ENCODE results near the gene OCA2.

The OCA2 gene

DNA sequence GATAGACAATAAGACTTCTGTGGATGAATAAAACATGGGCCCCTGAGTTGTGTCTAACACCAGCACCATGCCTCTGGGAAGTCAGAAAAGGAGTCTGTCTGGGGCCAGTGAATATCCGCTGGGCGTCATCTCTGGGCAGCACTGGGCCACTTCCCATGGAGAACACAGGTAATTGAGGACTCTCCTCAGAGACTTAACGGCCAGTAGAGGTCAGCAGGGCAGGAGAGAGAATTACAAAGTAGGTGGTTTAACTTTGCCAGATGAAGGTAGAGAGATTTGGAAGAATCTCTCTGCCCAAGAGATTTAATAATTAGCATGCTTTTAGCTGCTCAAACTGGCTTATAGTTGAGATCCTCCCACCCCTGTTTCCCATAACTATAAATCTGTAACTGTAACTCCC is 65.7 kb downstream of the OCA2 start:
- H3K27me3 ChIP-seq (ENCODE audit: control insufficient read depth, insufficient read depth, low read length), result no peaks in the 10 kb centered on the region
- H3K4me3 ChIP-seq (ENCODE audit: low read depth, low read length), result no peak overlapping the region
- H3K9me3 ChIP-seq (ENCODE audit: control insufficient read depth, insufficient read depth, low read length), result no peaks in the 10 kb centered on the region
- H3K36me3 ChIP-seq (ENCODE audit: control insufficient read depth, insufficient read depth, low read length), result no peaks in the 10 kb centered on the region
- no peaks in the 10 kb centered on the region for H3K4me1 ChIP-seq (ENCODE audit: control insufficient read depth, insufficient read depth, low read length)
- no peak overlapping the region for H3K9ac ChIP-seq (ENCODE audit: low read depth, low read length)
- no peak overlapping the region for H3K27ac ChIP-seq (ENCODE audit: low read depth, low read length)

DNA sequence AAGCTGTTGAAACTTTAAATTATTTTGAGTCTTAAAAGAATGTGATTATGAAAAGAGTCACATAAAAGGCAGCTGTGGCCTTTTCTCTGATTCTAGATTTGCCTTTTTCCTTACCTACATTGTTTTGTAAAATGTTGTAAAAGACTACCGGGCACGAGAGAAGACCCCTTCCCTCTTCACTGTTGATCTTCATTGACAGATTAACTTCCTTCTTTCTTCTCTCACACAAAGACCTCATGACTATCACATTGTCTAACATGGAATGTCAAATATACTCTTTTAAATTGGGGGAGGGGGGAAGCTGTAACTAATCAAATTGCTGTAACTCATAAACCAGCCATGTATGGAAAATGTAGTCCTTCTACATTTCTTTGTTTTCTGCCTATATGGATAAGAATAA is 68.3 kb downstream of the OCA2 start:
- Histone ChIP-seq H3K9ac (ENCODE audit: low read depth, low read length) (no peak overlapping the region), H3K36me3 (ENCODE audit: control insufficient read depth, insufficient read depth, low read length) (no peaks in the 10 kb centered on the region), H3K27me3 (ENCODE audit: control insufficient read depth, insufficient read depth, low read length) (no peaks in the 10 kb centered on the region), H3K4me3 (ENCODE audit: low read depth, low read length) (no peak overlapping the region), H3K4me1 (ENCODE audit: control insufficient read depth, insufficient read depth, low read length) (no peaks in the 10 kb centered on the region), H3K27ac (ENCODE audit: low read depth, low read length) (no peak overlapping the region), H3K9me3 (ENCODE audit: control insufficient read depth, insufficient read depth, low read length) (no peaks in the 10 kb centered on the region)

DNA sequence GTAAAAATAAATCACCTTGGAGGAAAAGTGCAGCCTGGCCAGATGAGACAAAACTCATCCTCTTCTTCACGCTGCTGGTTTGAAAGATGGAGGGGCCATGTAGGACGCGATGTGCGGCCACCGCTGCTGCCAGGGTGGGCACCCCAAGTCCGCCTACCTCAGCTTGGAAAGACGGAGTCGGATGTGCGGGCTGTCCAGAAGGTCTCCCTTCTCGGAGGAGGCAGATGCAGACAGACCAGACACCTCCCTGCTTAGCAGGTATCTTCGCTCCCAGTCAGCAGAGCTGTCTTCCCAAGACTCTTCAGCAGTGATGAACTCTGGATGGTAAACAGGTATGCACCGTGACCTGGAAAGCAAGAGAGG is 71.4 kb downstream of the OCA2 start:
- Histone ChIP-seq H3K9me3 (ENCODE audit: control insufficient read depth, insufficient read depth, low read length) (no peaks in the 10 kb centered on the region), H3K27me3 (ENCODE audit: control insufficient read depth, insufficient read depth, low read length) (no peaks in the 10 kb centered on the region), H3K27ac (ENCODE audit: low read depth, low read length) (no peak overlapping the region), H3K4me3 (ENCODE audit: low read depth, low read length) (no peak overlapping the region), H3K4me1 (ENCODE audit: control insufficient read depth, insufficient read depth, low read length) (no peaks in the 10 kb centered on the region), H3K36me3 (ENCODE audit: control insufficient read depth, insufficient read depth, low read length) (no peaks in the 10 kb centered on the region), H3K9ac (ENCODE audit: low read depth, low read length) (no peak overlapping the region)

DNA sequence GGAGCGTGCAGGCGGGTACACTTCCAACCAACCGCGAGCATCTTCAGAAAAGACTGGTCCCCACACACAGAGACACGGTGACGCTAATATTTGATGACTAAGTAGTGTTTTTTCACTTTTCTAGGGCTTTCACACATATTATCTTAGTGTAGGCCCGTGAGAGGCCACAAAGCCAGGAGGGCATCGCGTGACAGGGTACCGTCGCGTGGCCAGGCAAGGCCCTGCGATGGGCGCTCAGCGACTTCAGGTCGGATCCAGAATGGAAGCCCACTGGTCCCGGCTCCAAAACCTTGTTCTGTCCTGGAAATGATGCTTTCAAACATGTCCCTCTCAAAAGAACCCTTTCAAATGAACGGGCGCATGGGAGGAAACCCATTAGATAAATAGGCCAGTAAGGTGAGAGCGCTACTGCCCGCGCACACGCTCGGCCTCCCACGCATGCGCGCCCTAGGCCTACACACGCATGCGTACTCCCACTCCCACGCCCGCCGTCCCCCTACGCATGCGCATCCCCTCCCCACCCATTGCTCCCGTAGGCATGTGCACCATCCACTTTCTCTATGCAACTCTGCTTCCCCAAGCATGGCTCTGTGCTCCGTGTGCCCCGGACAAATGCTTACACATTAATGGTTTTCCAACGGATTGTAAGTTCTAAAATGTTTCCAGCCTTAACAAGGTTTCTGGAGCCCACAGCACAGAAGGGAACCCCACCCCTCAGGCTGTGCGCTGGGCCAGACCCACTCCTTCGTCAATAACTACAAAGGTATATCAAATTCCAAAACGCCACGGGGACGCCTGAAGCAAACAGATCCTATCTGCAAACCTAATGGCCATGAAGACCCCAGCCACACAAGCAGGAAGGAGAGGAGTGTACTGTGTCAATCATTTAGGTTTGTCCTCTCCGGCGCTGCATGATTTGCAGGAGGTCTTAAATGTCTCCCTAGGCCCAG is 72.1 kb downstream of the OCA2 start:
- H3K36me3 ChIP-seq (ENCODE audit: control insufficient read depth, insufficient read depth, low read length), result no peaks in the 10 kb centered on the region
- no peaks in the 10 kb centered on the region for H3K4me1 ChIP-seq (ENCODE audit: control insufficient read depth, insufficient read depth, low read length)
- no peaks in the 10 kb centered on the region for H3K27me3 ChIP-seq (ENCODE audit: control insufficient read depth, insufficient read depth, low read length)
- no peak overlapping the region for H3K4me3 ChIP-seq (ENCODE audit: low read depth, low read length)
- H3K9me3 ChIP-seq (ENCODE audit: control insufficient read depth, insufficient read depth, low read length), result no peaks in the 10 kb centered on the region
- H3K9ac ChIP-seq (ENCODE audit: low read depth, low read length), result no peak overlapping the region
- H3K27ac ChIP-seq (ENCODE audit: low read depth, low read length), result no peak overlapping the region

DNA sequence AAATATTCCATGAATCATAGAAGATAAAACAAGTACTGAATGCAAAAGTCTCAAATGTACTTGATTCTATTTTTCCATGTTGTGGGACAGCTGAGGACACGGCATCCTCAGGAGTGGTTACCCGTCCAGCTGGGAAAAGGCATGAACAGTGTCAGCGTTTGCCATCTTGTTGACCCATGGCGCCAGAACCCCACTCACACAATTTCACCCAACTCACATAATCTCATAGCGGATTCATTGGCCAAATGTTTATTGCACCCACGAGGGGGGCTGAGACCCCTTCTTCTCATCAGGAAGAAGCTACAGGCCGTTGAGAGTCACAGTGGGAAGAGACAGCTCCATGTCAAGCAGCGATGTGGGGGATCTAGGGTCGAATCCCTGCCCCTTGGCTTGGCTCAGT is 72.9 kb downstream of the OCA2 start:
- Histone ChIP-seq H3K27ac (ENCODE audit: low read depth, low read length) (no peak overlapping the region), H3K4me1 (ENCODE audit: control insufficient read depth, insufficient read depth, low read length) (no peaks in the 10 kb centered on the region), H3K4me3 (ENCODE audit: low read depth, low read length) (no peak overlapping the region), H3K36me3 (ENCODE audit: control insufficient read depth, insufficient read depth, low read length) (no peaks in the 10 kb centered on the region), H3K9me3 (ENCODE audit: control insufficient read depth, insufficient read depth, low read length) (no peaks in the 10 kb centered on the region), H3K9ac (ENCODE audit: low read depth, low read length) (no peak overlapping the region), H3K27me3 (ENCODE audit: control insufficient read depth, insufficient read depth, low read length) (no peaks in the 10 kb centered on the region)

DNA sequence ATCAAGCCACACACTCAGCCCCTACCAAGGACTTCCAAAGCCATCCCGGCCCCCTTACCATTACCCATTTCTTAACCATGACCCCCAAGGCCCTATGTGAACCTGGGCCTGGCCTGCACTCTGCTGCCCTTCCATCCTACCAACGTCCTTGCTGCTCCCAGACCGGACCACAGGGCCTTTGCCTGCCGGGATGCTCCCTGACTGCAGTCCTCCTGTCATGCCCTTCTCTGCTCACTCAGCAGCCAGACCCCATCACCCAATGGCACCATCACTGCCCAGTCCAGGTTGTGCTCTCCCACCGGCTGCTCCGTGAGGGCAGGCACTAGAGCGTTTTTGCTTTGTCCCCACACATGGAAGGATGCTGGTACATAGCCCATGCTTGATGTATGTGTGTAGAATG is 73.7 kb downstream of the OCA2 start:
- Histone ChIP-seq H3K4me3 (ENCODE audit: low read depth, low read length) (no peak overlapping the region), H3K9me3 (ENCODE audit: control insufficient read depth, insufficient read depth, low read length) (no peaks in the 10 kb centered on the region), H3K9ac (ENCODE audit: low read depth, low read length) (no peak overlapping the region), H3K27ac (ENCODE audit: low read depth, low read length) (no peak overlapping the region), H3K27me3 (ENCODE audit: control insufficient read depth, insufficient read depth, low read length) (no peaks in the 10 kb centered on the region), H3K36me3 (ENCODE audit: control insufficient read depth, insufficient read depth, low read length) (no peaks in the 10 kb centered on the region), H3K4me1 (ENCODE audit: control insufficient read depth, insufficient read depth, low read length) (no peaks in the 10 kb centered on the region)

DNA sequence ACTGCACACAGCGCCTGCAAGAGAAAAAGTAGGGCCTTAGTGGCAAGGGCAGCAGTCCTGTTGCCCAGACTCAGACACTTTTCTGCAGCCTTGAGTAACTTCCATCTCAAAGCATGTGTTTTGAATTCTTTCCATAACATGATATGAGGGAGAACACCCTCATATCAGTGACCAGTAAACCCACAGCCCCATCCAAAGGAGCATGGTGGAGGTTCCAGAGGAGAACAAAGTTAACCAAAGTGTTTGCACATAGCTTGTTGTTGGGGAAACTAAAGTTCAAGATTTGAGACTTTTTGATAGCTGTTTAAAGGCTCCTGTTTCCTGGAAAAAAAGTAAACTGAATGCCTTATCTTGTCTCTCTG is 74.2 kb downstream of the OCA2 start:
- Histone ChIP-seq H3K9ac (ENCODE audit: low read depth, low read length) (no peak overlapping the region), H3K27me3 (ENCODE audit: control insufficient read depth, insufficient read depth, low read length) (no peaks in the 10 kb centered on the region), H3K4me3 (ENCODE audit: low read depth, low read length) (no peak overlapping the region), H3K4me1 (ENCODE audit: control insufficient read depth, insufficient read depth, low read length) (no peaks in the 10 kb centered on the region), H3K36me3 (ENCODE audit: control insufficient read depth, insufficient read depth, low read length) (no peaks in the 10 kb centered on the region), H3K9me3 (ENCODE audit: control insufficient read depth, insufficient read depth, low read length) (no peaks in the 10 kb centered on the region), H3K27ac (ENCODE audit: low read depth, low read length) (no peak overlapping the region)

DNA sequence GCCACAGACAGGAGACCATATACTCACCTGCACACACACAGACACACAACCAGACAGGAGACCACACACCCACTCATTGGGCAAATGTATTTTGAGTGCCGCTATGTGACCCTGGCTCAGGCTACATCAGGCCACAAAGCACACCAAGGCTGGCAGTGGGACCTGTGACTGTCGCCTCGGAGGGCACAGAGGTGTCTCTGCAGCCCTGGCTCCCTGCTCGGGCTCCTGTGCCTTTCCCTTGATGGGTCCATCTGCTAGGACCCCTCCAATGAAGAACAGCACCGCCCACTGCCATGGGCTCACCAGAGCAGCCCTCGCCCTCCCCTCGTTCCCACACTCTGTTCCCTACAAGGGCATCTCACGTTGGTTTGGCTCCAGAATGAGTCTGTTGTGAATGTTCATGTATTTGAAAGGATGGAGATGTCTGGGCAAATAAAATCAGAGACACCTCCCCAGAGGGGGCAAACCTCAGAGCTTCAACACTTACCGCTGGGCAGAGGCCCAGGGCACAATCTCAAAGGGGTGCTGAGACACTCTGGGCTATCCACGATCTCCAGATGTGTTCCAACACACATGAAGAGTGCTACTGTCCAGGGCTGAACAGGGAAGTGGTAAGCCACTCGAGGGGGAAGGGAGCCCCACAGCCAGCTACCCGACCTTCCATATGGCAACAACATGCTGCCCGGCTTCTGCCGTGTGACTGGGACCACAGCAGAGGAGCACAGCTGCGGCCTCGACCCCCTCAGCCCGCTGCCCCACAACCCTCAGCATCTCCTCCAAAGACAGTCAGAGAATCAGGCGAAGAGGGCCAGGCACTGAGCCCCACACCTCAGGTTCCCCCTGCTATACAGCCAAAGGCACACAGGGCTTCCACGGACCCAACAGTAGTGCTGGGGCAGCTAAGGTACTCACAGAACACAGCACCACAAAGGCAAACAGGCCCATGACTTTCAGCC is 74.9 kb downstream of the OCA2 start:
- Histone ChIP-seq H3K36me3 (ENCODE audit: control insufficient read depth, insufficient read depth, low read length) (no peaks in the 10 kb centered on the region), H3K27me3 (ENCODE audit: control insufficient read depth, insufficient read depth, low read length) (no peaks in the 10 kb centered on the region), H3K4me3 (ENCODE audit: low read depth, low read length) (no peak overlapping the region), H3K9me3 (ENCODE audit: control insufficient read depth, insufficient read depth, low read length) (no peaks in the 10 kb centered on the region), H3K9ac (ENCODE audit: low read depth, low read length) (no peak overlapping the region), H3K4me1 (ENCODE audit: control insufficient read depth, insufficient read depth, low read length) (peaks cover 7% of the 10 kb centered on the region), H3K27ac (ENCODE audit: low read depth, low read length) (no peak overlapping the region)

DNA sequence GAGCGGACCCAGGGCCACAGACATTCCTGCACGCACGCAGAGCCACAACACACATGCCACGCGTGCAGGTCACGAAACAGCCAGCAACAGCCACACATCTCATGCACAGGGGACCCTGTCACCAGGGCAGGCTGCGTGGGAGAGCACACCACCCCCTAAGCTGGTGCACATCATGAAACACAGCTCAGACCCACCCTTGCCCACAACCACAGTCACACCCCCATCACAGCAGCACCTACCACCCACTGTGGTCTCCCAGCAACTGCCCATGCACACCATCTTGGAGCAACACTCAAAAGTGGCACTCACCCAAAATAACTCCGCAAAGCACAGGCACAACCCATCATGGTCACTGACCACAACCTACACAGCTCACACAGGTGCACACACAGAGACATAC is 75.7 kb downstream of the OCA2 start:
- H3K9ac ChIP-seq (ENCODE audit: low read depth, low read length), result no peak overlapping the region
- no peak overlapping the region for H3K27ac ChIP-seq (ENCODE audit: low read depth, low read length)
- H3K4me1 ChIP-seq (ENCODE audit: control insufficient read depth, insufficient read depth, low read length), result peaks cover 7% of the 10 kb centered on the region
- no peaks in the 10 kb centered on the region for H3K36me3 ChIP-seq (ENCODE audit: control insufficient read depth, insufficient read depth, low read length)
- no peaks in the 10 kb centered on the region for H3K27me3 ChIP-seq (ENCODE audit: control insufficient read depth, insufficient read depth, low read length)
- no peak overlapping the region for H3K4me3 ChIP-seq (ENCODE audit: low read depth, low read length)
- no peaks in the 10 kb centered on the region for H3K9me3 ChIP-seq (ENCODE audit: control insufficient read depth, insufficient read depth, low read length)

DNA sequence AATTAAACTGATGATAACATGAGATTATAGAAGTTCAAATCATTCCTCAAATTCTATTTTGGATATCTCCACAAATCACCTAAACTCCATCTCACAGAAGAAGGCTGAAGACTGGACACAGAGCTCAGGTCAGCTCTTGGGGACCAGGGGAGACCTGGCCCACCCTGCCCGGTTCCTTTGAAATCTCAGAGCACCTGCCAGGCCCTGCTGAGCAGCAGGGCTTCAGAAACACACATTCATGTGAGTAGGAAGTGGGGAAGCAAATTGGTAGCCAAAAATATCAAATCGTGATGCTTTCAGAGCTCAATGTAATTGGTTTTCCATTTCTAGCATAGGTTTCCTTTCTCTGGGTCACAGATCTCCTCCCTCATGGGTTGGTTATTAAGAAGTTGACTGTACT is 76.2 kb downstream of the OCA2 start:
- Histone ChIP-seq H3K4me1 (ENCODE audit: control insufficient read depth, insufficient read depth, low read length) (peaks cover 7% of the 10 kb centered on the region), H3K27me3 (ENCODE audit: control insufficient read depth, insufficient read depth, low read length) (no peaks in the 10 kb centered on the region), H3K9me3 (ENCODE audit: control insufficient read depth, insufficient read depth, low read length) (no peaks in the 10 kb centered on the region)

DNA sequence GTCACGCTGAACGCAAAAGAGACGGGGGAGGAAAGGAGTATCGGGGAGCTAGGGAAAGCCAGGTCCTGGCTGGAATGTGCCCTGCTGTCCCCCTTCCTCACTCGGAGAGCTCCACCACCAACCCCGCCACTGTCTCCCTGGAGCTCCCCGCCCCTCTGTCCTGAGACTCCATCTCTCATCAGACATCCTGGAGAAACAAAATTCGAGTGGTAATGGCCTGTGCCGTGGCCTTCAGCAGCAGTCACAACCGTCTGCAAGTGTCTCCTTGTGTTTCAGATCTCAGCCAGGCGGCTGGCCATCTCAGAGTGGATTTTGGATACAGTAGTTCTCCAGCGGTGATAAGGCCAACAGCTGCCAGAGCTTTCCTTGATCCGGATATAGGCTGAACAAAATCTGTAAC is 76.9 kb downstream of the OCA2 start:
- H3K27ac ChIP-seq (ENCODE audit: low read depth, low read length), result no peak overlapping the region
- H3K9ac ChIP-seq (ENCODE audit: low read depth, low read length), result no peak overlapping the region
- no peaks in the 10 kb centered on the region for H3K36me3 ChIP-seq (ENCODE audit: control insufficient read depth, insufficient read depth, low read length)
- no peaks in the 10 kb centered on the region for H3K9me3 ChIP-seq (ENCODE audit: control insufficient read depth, insufficient read depth, low read length)
- H3K27me3 ChIP-seq (ENCODE audit: control insufficient read depth, insufficient read depth, low read length), result no peaks in the 10 kb centered on the region
- H3K4me1 ChIP-seq (ENCODE audit: control insufficient read depth, insufficient read depth, low read length), result peaks cover 7% of the 10 kb centered on the region
- no peak overlapping the region for H3K4me3 ChIP-seq (ENCODE audit: low read depth, low read length)

More for the DNA sequence above, 76.2 kb downstream of the OCA2 start:
- Histone ChIP-seq H3K36me3 (ENCODE audit: control insufficient read depth, insufficient read depth, low read length) (no peaks in the 10 kb centered on the region), H3K4me3 (ENCODE audit: low read depth, low read length) (no peak overlapping the region), H3K27ac (ENCODE audit: low read depth, low read length) (no peak overlapping the region), H3K9ac (ENCODE audit: low read depth, low read length) (no peak overlapping the region)
